ENCODE results near the gene KLF5.
"Not testable (repeated sequence)": the region's sequence is repeated elsewhere in the genome, so short reads cannot be mapped to it uniquely, and the experiment has no call there.

The KLF5 gene

GRCh38 chr13:73090116-73090822 is 31.5 kb downstream of the KLF5 start:
- no peak for TF ChIP-seq CTCF (IDR thresholded peaks at IDR 0.05; ENCODE audit: low read depth, low read length, missing control alignments)
- peak; percentile 78 for DNase-seq
- Histone ChIP-seq H3K27ac (no peak overlapping the region), H3K36me3 (replicated peaks) (no peaks in the 10 kb centered on the region), H3K27me3 (replicated peaks) (no peaks in the 10 kb centered on the region), H3K4me3 (ENCODE audit: low read depth, low read length) (no peak overlapping the region)
- in situ Hi-C loops (cut with HindIII; ENCODE audit: low pct_ligation_motif_present, low sequenced_read_pairs): no loop called here

- Histone ChIP-seq H3K36me3 (replicated peaks) (no peaks in the 10 kb centered on the region), H3K27me3 (replicated peaks) (no peaks in the 10 kb centered on the region), H3K4me3 (ENCODE audit: low read depth, low read length) (no peak overlapping the region), H3K27ac (no peak overlapping the region)
- no peak for TF ChIP-seq CTCF (IDR thresholded peaks at IDR 0.05; ENCODE audit: low read depth, low read length, missing control alignments)
- DNase-seq: no peak
- in situ Hi-C loops (cut with HindIII; ENCODE audit: low pct_ligation_motif_present, low sequenced_read_pairs): no loop called here
Measured at GRCh38 chr13:73090823-73091187, 32.0 kb downstream of the KLF5 start.

- H3K27me3 ChIP-seq (replicated peaks): no peaks in the 10 kb centered on the region
- DNase-seq: no peak
- no peak for TF ChIP-seq CTCF (IDR thresholded peaks at IDR 0.05; ENCODE audit: low read depth, low read length, missing control alignments)
- H3K4me3 ChIP-seq (ENCODE audit: low read depth, low read length): no peak overlapping the region
- in situ Hi-C loops (cut with HindIII; ENCODE audit: low pct_ligation_motif_present, low sequenced_read_pairs): no loop called here
- H3K27ac ChIP-seq: no peak overlapping the region
- no peaks in the 10 kb centered on the region for H3K36me3 ChIP-seq (replicated peaks)
Measured at GRCh38 chr13:73092829-73093228, 34.0 kb downstream of the KLF5 start.

- Histone ChIP-seq H3K27me3 (replicated peaks) (no peaks in the 10 kb centered on the region), H3K36me3 (replicated peaks) (no peaks in the 10 kb centered on the region), H3K27ac (no peak overlapping the region), H3K4me3 (ENCODE audit: low read depth, low read length) (no peak overlapping the region)
- TF ChIP-seq CTCF (IDR thresholded peaks at IDR 0.05; ENCODE audit: low read depth, low read length, missing control alignments): no peak
- in situ Hi-C loops (cut with HindIII; ENCODE audit: low pct_ligation_motif_present, low sequenced_read_pairs): no loop called here
- DNase-seq: peak; percentile 1
Measured at GRCh38 chr13:73096173-73096572, 37.4 kb downstream of the KLF5 start.

- Histone ChIP-seq H3K27me3 (replicated peaks) (no peaks in the 10 kb centered on the region), H3K36me3 (replicated peaks) (no peaks in the 10 kb centered on the region), H3K27ac (no peak overlapping the region), H3K4me3 (ENCODE audit: low read depth, low read length) (no peak overlapping the region)
- TF ChIP-seq CTCF (IDR thresholded peaks at IDR 0.05; ENCODE audit: low read depth, low read length, missing control alignments): no peak
- DNase-seq: no peak
- in situ Hi-C loops (cut with HindIII; ENCODE audit: low pct_ligation_motif_present, low sequenced_read_pairs): no loop called here
Measured at GRCh38 chr13:73096638-73097037, 37.8 kb downstream of the KLF5 start.

- DNase-seq; H3K27ac ChIP-seq; H3K27me3 ChIP-seq (replicated peaks); H3K4me3 ChIP-seq (ENCODE audit: low read depth, low read length); in situ Hi-C loops (cut with HindIII; ENCODE audit: low pct_ligation_motif_present, low sequenced_read_pairs); H3K36me3 ChIP-seq (replicated peaks): not testable (repeated sequence)
Measured at GRCh38 chr13:73100781-73101180, 42.0 kb downstream of the KLF5 start.

Data from brain microvascular endothelial cell (primary cell).